Lower leg skin (tissue), 4 donors: ENCODE results near the gene POLD4. TPM values are rescaled to one million over a fixed set of nuclear protein-coding genes. Genes with fewer than 3 reads are reported as not detected.

Experiments used
- DNase-seq, 2 donors: peaks; one replicate each; pipeline ENCODE4 v3.0.0-alpha.2; 2019; ENCODE audit warnings: low spot score in 2 of 2
- H3K4me3 ChIP-seq: fragments of 200-600 bp; sonication (generic); 2 replicates; pipeline ENCODE4 v1.5.1; 2017; ENCODE audit warnings: mild to moderate bottlenecking, low read depth; ENCODE audit not compliant: poor library complexity, severe bottlenecking
- POLR2A ChIP-seq, 2 donors: fragments of 450-650 bp; IDR thresholded peaks; one replicate each; pipeline ENCODE4 v1.6.1; 2016 to 2017; ENCODE audit warnings: antibody characterized with exemption in 2 of 2, mild to moderate bottlenecking in 1 of 2, moderate library complexity in 1 of 2
- WGBS, 2 donors: methylation state at CpG; one replicate each; pipeline ENCODE4 v1.1.5; 2018; 5-methylcytosine and 5-hydroxymethylcytosine counted together
- intact Hi-C: fragments of 100-400 bp; cut with DNase I; formaldehyde crosslinking; loops from one replicate; pipeline ENCODE4 v1.15.0; 2023; ENCODE audit warnings: low total_unique reads
- total RNA-seq, 4 donors: library from RNA; depleted of rRNA; stranded (reverse); fragments of >200 nt; gene quantifications; one replicate each; pipeline ENCODE4 v1.1.0, GENCODE V29; 2016
- TF ChIP-seq, protein P1 (sequence below), 3 donors: fragments of 450-650 bp; IDR thresholded peaks; one replicate each; pipeline ENCODE4 v1.5.1; 2016; ENCODE audit warnings: antibody characterized with exemption in 3 of 3, mild to moderate bottlenecking in 3 of 3, moderate library complexity in 2 of 3

POLD4 gene
- total RNA-seq, 4 donors from 2014 or later: 82.3 to 126 (median 86.4) TPM

GRCh38 chr11:67356387-67356863, 3.1 kb upstream of the POLD4 start:
- DNase-seq: no peak
- no peak for TF ChIP-seq POLR2A (IDR thresholded peaks at IDR 0.05)
- TF ChIP-seq, protein P1, sequence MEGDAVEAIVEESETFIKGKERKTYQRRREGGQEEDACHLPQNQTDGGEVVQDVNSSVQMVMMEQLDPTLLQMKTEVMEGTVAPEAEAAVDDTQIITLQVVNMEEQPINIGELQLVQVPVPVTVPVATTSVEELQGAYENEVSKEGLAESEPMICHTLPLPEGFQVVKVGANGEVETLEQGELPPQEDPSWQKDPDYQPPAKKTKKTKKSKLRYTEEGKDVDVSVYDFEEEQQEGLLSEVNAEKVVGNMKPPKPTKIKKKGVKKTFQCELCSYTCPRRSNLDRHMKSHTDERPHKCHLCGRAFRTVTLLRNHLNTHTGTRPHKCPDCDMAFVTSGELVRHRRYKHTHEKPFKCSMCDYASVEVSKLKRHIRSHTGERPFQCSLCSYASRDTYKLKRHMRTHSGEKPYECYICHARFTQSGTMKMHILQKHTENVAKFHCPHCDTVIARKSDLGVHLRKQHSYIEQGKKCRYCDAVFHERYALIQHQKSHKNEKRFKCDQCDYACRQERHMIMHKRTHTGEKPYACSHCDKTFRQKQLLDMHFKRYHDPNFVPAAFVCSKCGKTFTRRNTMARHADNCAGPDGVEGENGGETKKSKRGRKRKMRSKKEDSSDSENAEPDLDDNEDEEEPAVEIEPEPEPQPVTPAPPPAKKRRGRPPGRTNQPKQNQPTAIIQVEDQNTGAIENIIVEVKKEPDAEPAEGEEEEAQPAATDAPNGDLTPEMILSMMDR (IDR thresholded peaks at IDR 0.05): no peak
- intact Hi-C loops: no loop called here
- H3K4me3 ChIP-seq: no peak overlapping the region
- 55 to 67% methylated on average over 4 of the region's 4 CpGs for WGBS, 2 donors

DNA sequence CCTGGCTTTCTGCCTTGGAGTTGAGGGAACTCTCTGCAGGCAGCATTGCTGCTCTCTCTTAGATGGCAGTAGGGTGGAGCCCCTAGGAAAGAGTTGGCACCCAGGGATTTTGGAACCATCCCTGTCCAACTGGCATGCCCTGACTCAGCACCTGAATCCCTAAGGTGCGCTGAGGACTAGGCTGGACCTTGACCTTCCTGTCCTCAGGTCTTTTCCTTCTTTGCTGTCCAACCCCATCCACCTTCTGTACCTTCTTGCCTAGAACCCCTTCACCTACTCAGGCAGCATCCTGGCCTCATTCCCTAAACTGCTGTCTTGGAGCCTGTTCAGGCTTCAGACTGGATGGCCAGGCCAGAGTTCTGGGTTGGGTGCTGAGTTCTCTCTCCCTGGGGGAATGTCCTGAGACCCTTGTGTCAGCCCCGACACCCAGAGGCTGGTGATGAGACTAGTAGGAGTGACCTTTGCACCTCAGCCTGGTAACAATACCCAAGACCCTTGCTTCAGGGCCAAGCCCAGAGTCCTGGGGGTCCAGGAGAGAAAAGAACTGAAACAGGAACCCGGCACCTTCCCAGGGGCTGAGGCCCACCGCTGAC, 2.5 kb upstream of the POLD4 start:
- WGBS, 2 donors: 63 to 65% methylated on average over 4 of the region's 4 CpGs
- TF ChIP-seq, protein P1 (IDR thresholded peaks at IDR 0.05): no peak
- no peak for TF ChIP-seq POLR2A (IDR thresholded peaks at IDR 0.05)
- intact Hi-C loops: no loop called here
- DNase-seq: no peak
- H3K4me3 ChIP-seq: no peak overlapping the region

- WGBS, 2 donors: 52 to 72% methylated on average over 5 to 8 of the region's 11 CpGs
These were observed 1.9 kb upstream of the POLD4 start for GRCh38 chr11:67355023-67355793.

GRCh38 chr11:67354075-67355022, 1.0 kb upstream of the POLD4 start:
- peak; percentile 64 to 90 for DNase-seq
- intact Hi-C loops: no loop called here
- TF ChIP-seq POLR2A (IDR thresholded peaks at IDR 0.05): no peak
- TF ChIP-seq, protein P1 (IDR thresholded peaks at IDR 0.05): no peak
- 17 to 19% methylated on average over 7 to 8 of the region's 8 CpGs for WGBS, 2 donors
- no peak overlapping the region for H3K4me3 ChIP-seq

More at GRCh38 chr11:67355023-67355793, 1.9 kb upstream of the POLD4 start:
- DNase-seq: peak in 1 of 2 donors; percentile 21
- no peak overlapping the region for H3K4me3 ChIP-seq
- intact Hi-C loops: no loop called here
- TF ChIP-seq, protein P1 (IDR thresholded peaks at IDR 0.05): no peak
- TF ChIP-seq POLR2A (IDR thresholded peaks at IDR 0.05): no peak

GRCh38 chr11:67352546-67353316, 615 bp downstream of the POLD4 start:
- 10 to 12% methylated on average over 19 to 24 of the region's 25 CpGs for WGBS, 2 donors
- DNase-seq: peak in 1 of 2 donors; percentile 21

More at GRCh38 chr11:67352546-67353316, 615 bp downstream of the POLD4 start:
- peak overlapping the region; percentile 78 for H3K4me3 ChIP-seq
- intact Hi-C loops: no loop called here
- no peak for TF ChIP-seq POLR2A (IDR thresholded peaks at IDR 0.05)
- TF ChIP-seq, protein P1 (IDR thresholded peaks at IDR 0.05): no peak
